SU-DHL-6 (cell line): ENCODE data around the gene TJP1.

Experiments used
- H2AFZ ChIP-seq: fragments of 200-600 bp; sonication (generic); 2 replicates; pipeline ENCODE4 v1.6.1; 2014; ENCODE audit warnings: low read depth, mild to moderate bottlenecking, moderate library complexity, mixed read lengths, antibody characterized with exemption, low read length; ENCODE audit not compliant: severe bottlenecking
- H3F3A ChIP-seq: fragments of 200-600 bp; shearing (Covaris generic); 2 replicates; pipeline ENCODE4 v1.6.0; 2016; ENCODE audit warnings: antibody characterized with exemption, mild to moderate bottlenecking; ENCODE audit not compliant: insufficient read depth
- H3K27ac ChIP-seq: fragments of 200-600 bp; sonication (generic); 2 replicates; pipeline ENCODE4 v1.5.1; 2016; ENCODE audit warnings: low read depth, mild to moderate bottlenecking, low read length, moderate library complexity, mixed read lengths
- H3K27me3 ChIP-seq: fragments of 200-600 bp; sonication (generic), shearing (Covaris generic); 2 replicates; pipeline ENCODE4 v1.6.0; 2014; ENCODE audit warnings: mild to moderate bottlenecking, low read length
- H3K36me3 ChIP-seq: fragments of 200-600 bp; sonication (generic); 2 replicates; pipeline ENCODE4 v1.6.1; 2014; ENCODE audit warnings: mild to moderate bottlenecking, low read length, mixed read lengths
- H3K4me2 ChIP-seq: fragments of 300-600, 200-600 bp; shearing (Covaris generic), sonication (generic); 2 replicates; pipeline ENCODE4 v1.6.0; 2014; ENCODE audit warnings: low read length, low read depth, mild to moderate bottlenecking; ENCODE audit not compliant: poor library complexity, severe bottlenecking
- H3K4me3 ChIP-seq: fragments of 200-600 bp; sonication (generic); 2 replicates; pipeline ENCODE4 v1.5.1; 2014; ENCODE audit warnings: antibody characterized with exemption, low read length, mild to moderate bottlenecking, mixed read lengths; ENCODE audit not compliant: insufficient read depth, poor library complexity, severe bottlenecking
- H3K79me2 ChIP-seq: fragments of 200-600 bp; sonication (generic); 2 replicates; pipeline ENCODE4 v1.6.1; 2014; ENCODE audit warnings: mild to moderate bottlenecking, low read length, moderate library complexity; ENCODE audit not compliant: insufficient read depth
- H3K9ac ChIP-seq: fragments of 200-600 bp; sonication (generic); 2 replicates; pipeline ENCODE4 v1.7.0; 2014; ENCODE audit warnings: mild to moderate bottlenecking, low read length
- H3K9me2 ChIP-seq: fragments of 200-600 bp; sonication (generic); replicated peaks from 2 replicates; pipeline ENCODE4 v1.6.1; 2014; ENCODE audit warnings: low read length; ENCODE audit not compliant: insufficient read depth
- H3K9me3 ChIP-seq: fragments of 200-600 bp; sonication (generic); 2 replicates; pipeline ENCODE4 v1.6.1; 2014; ENCODE audit warnings: low read length, mixed read lengths; ENCODE audit not compliant: insufficient read depth
- H4K20me1 ChIP-seq: fragments of 200-600 bp; sonication (generic); 2 replicates; pipeline ENCODE4 v1.6.1; 2014; ENCODE audit warnings: low read depth, mild to moderate bottlenecking, antibody characterized with exemption, low read length, moderate library complexity, mixed read lengths
- CTCF ChIP-seq: fragments of 200-600 bp; sonication (generic); IDR thresholded peaks from one replicate; pipeline ENCODE4 v1.5.1; 2017; ENCODE audit warnings: antibody characterized with exemption, mild to moderate bottlenecking, low read length, moderate library complexity; ENCODE audit not compliant: insufficient read depth, poor library complexity, severe bottlenecking
- EZH2phosphoT487 ChIP-seq: fragments of 200-600 bp; sonication (generic), shearing (Covaris generic); conservative IDR thresholded peaks from 2 replicates; pipeline ENCODE4 v1.6.1; 2018; ENCODE audit warnings: mild to moderate bottlenecking, antibody characterized with exemption, low read length, moderate library complexity, mixed read lengths

TJP1 gene

GRCh38 chr15:29686079-29686425 lies 136.2 kb downstream of the TJP1 start:
- Histone ChIP-seq H3K9me3 (no peaks in the 10 kb centered on the region), H4K20me1 (no peaks in the 10 kb centered on the region), H3K27me3 (no peaks in the 10 kb centered on the region), H2AFZ (no peak overlapping the region), H3K27ac (no peak overlapping the region), H3K4me2 (no peak overlapping the region), H3K4me3 (no peak overlapping the region), H3K79me2 (no peaks in the 10 kb centered on the region), H3K9me2 (no peaks in the 10 kb centered on the region), H3K9ac (no peak overlapping the region), H3K36me3 (no peaks in the 10 kb centered on the region), H3F3A (no peaks in the 10 kb centered on the region)
- TF ChIP-seq CTCF: no peak
- TF ChIP-seq EZH2phosphoT487: no peak

- TF ChIP-seq EZH2phosphoT487 (no peak), CTCF (no peak)
- no peaks in the 10 kb centered on the region for H3K9me2 ChIP-seq
- H3K4me3 ChIP-seq: no peak overlapping the region
- no peak overlapping the region for H3K9ac ChIP-seq
- H3K9me3 ChIP-seq: no peaks in the 10 kb centered on the region
- H4K20me1 ChIP-seq: no peaks in the 10 kb centered on the region
- H3K27ac ChIP-seq: no peak overlapping the region
- H3K27me3 ChIP-seq: no peaks in the 10 kb centered on the region
- no peak overlapping the region for H2AFZ ChIP-seq
- H3K4me2 ChIP-seq: no peak overlapping the region
- H3K79me2 ChIP-seq: no peaks in the 10 kb centered on the region
- H3K36me3 ChIP-seq: no peaks in the 10 kb centered on the region
- no peaks in the 10 kb centered on the region for H3F3A ChIP-seq
These were observed 136.9 kb downstream of the TJP1 start for GRCh38 chr15:29685156-29686078.

GRCh38 chr15:29682781-29683180 lies 139.5 kb downstream of the TJP1 start:
- H3K9me2 ChIP-seq: no peaks in the 10 kb centered on the region
- no peaks in the 10 kb centered on the region for H3K36me3 ChIP-seq
- no peak overlapping the region for H3K9ac ChIP-seq
- H3K4me2 ChIP-seq: no peak overlapping the region
- TF ChIP-seq EZH2phosphoT487 (no peak), CTCF (no peak)
- no peaks in the 10 kb centered on the region for H3F3A ChIP-seq
- no peak overlapping the region for H3K4me3 ChIP-seq
- no peaks in the 10 kb centered on the region for H3K27me3 ChIP-seq
- H4K20me1 ChIP-seq: no peaks in the 10 kb centered on the region
- no peaks in the 10 kb centered on the region for H3K79me2 ChIP-seq
- no peak overlapping the region for H3K27ac ChIP-seq
- H2AFZ ChIP-seq: no peak overlapping the region
- H3K9me3 ChIP-seq: no peaks in the 10 kb centered on the region
